IPS-NIHi11 (cell line): ENCODE measurements around the gene ART1.
"Not testable (repeated sequence)": the region's sequence is repeated elsewhere in the genome, so short reads cannot be mapped to it uniquely, and the experiment has no call there.

ENCODE experiments used
- DNase-seq: peaks from one replicate; pipeline ENCODE4 v3.0.0; 2012; ENCODE audit warnings: mixed read lengths, low spot score

ART1 gene

GRCh38 chr11:3644817-3645235 lies at the start of gene ART1:
TSS of gene ART1 (plus strand) at chr11:3645128. CDS start at chr11:3659214, 14,086 bp downstream.
- no peak for DNase-seq

GRCh38 chr11:3597743-3598142 lies 47.2 kb upstream of the ART1 start:
- DNase-seq: not testable (repeated sequence)

- DNase-seq: not testable (repeated sequence)
These were observed 44.7 kb upstream of the ART1 start for GRCh38 chr11:3600201-3600600.

GRCh38 chr11:3604167-3604566 lies 40.8 kb upstream of the ART1 start:
- DNase-seq: no peak

GRCh38 chr11:3605283-3605662 lies 39.7 kb upstream of the ART1 start:
- no peak for DNase-seq

GRCh38 chr11:3605771-3606203 lies 39.1 kb upstream of the ART1 start:
- no peak for DNase-seq

- peak; percentile 77 for DNase-seq
These were observed 35.3 kb upstream of the ART1 start for GRCh38 chr11:3609416-3610265.

GRCh38 chr11:3610846-3611245 lies 34.1 kb upstream of the ART1 start:
- DNase-seq: no peak

- DNase-seq: no peak
These were observed 32.8 kb upstream of the ART1 start for GRCh38 chr11:3611976-3612678.

- DNase-seq: no peak
These were observed 30.8 kb upstream of the ART1 start for GRCh38 chr11:3613998-3614741.

- no peak for DNase-seq
These were observed 30.2 kb upstream of the ART1 start for GRCh38 chr11:3614742-3615171.

GRCh38 chr11:3615998-3616397 lies 28.9 kb upstream of the ART1 start:
- DNase-seq: no peak

GRCh38 chr11:3616721-3617460 lies 28.0 kb upstream of the ART1 start:
- no peak for DNase-seq

GRCh38 chr11:3617990-3618389 lies 26.9 kb upstream of the ART1 start:
- DNase-seq: no peak

- DNase-seq: no peak
These were observed 22.4 kb upstream of the ART1 start for GRCh38 chr11:3622521-3622920.

GRCh38 chr11:3623121-3623520 lies 21.8 kb upstream of the ART1 start:
- DNase-seq: no peak

GRCh38 chr11:3623767-3624458 lies 21.0 kb upstream of the ART1 start:
- no peak for DNase-seq

- peak; percentile 43 for DNase-seq
These were observed 18.5 kb upstream of the ART1 start for GRCh38 chr11:3626250-3626960.

- DNase-seq: no peak
These were observed 17.6 kb upstream of the ART1 start for GRCh38 chr11:3627291-3627690.

- no peak for DNase-seq
These were observed 13.6 kb upstream of the ART1 start for GRCh38 chr11:3631331-3631730.
